ENCODE measurements around the gene STARD3. TPM values are rescaled to one million over a fixed set of nuclear protein-coding genes. Genes with fewer than 3 reads are reported as not detected.

The STARD3 gene
- total RNA-seq, 6 experiments from 2014 or later, result 24.3 to 49.8 (median 28.0) TPM

DNA sequence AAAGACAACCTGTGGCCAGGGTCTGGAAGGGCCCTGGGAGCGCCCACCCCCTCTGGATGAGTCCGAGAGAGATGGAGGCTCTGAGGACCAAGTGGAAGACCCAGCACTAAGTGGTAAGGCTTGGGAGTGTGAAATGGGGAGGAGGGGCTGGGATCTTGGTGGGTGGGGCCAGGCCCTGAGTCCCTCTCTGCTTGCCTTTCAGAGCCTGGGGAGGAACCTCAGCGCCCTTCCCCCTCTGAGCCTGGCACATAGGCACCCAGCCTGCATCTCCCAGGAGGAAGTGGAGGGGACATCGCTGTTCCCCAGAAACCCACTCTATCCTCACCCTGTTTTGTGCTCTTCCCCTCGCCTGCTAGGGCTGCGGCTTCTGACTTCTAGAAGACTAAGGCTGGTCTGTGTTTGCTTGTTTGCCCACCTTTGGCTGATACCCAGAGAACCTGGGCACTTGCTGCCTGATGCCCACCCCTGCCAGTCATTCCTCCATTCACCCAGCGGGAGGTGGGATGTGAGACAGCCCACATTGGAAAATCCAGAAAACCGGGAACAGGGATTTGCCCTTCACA lies 1.2 kb upstream of the STARD3 start:
- WGBS (ENCODE audit: insufficient coverage, low coverage, low lambda C conversion rate, missing lambda C conversion rate), result 100% methylated on average over 1 of the region's 8 CpGs
- DNase-seq, result no peak
- ATAC-seq, result no peak
- no peak overlapping the region for H3K4me3 ChIP-seq
- no peaks in the 10 kb centered on the region for H3K27me3 ChIP-seq
- intact Hi-C loops (cut with DNase I), result loop anchor here in 1 of 2 donors (10.0 kb wide), 1 partner anchor 109 kb away; no protein-coding TSS in a partner anchor
- H3K4me1 ChIP-seq, result peaks cover 0 to 17% (median 7%) of the 10 kb centered on the region in 4 donors
- no peak for TF ChIP-seq POLR2A (IDR thresholded peaks at IDR 0.05)
- TF ChIP-seq, protein P1, sequence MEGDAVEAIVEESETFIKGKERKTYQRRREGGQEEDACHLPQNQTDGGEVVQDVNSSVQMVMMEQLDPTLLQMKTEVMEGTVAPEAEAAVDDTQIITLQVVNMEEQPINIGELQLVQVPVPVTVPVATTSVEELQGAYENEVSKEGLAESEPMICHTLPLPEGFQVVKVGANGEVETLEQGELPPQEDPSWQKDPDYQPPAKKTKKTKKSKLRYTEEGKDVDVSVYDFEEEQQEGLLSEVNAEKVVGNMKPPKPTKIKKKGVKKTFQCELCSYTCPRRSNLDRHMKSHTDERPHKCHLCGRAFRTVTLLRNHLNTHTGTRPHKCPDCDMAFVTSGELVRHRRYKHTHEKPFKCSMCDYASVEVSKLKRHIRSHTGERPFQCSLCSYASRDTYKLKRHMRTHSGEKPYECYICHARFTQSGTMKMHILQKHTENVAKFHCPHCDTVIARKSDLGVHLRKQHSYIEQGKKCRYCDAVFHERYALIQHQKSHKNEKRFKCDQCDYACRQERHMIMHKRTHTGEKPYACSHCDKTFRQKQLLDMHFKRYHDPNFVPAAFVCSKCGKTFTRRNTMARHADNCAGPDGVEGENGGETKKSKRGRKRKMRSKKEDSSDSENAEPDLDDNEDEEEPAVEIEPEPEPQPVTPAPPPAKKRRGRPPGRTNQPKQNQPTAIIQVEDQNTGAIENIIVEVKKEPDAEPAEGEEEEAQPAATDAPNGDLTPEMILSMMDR (IDR thresholded peaks at IDR 0.05), result no peak
- no peaks in the 10 kb centered on the region for H3K36me3 ChIP-seq
- no peaks in the 10 kb centered on the region for H3K9me3 ChIP-seq
- H3K27ac ChIP-seq, result no peak overlapping the region

DNA sequence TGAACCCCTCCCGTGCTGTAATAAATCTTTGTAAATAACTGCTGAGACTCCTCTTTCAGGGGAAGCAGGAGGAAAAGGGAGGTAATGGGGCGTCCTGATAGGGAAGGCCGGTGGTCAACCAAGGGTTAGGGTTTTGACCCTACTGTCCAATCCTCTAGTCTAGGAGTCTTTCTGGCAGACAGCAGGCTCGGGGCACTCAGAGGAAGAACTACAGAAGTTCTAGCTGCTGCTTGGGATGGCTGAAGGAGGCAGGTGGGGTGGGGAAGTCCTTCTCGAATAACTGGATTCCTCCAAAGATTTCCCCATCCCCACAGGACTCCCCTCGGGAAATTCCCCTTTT lies 387 bp upstream of the STARD3 start:
- no peaks in the 10 kb centered on the region for H3K9me3 ChIP-seq
- peak in 1 of 4 donors; percentile 4 for ATAC-seq
- intact Hi-C loops (cut with DNase I), result loop anchor here in 1 of 2 donors (10.0 kb wide), 1 partner anchor 108 kb away; no protein-coding TSS in a partner anchor
- H3K4me1 ChIP-seq, result peaks cover 0 to 17% (median 7%) of the 10 kb centered on the region in 4 donors
- no peaks in the 10 kb centered on the region for H3K27me3 ChIP-seq
- H3K4me3 ChIP-seq, result peak overlapping the region; percentile 89 to 95 (median 94)
- TF ChIP-seq, protein P1 (IDR thresholded peaks at IDR 0.05), result no peak
- no peak for TF ChIP-seq POLR2A (IDR thresholded peaks at IDR 0.05)
- WGBS (ENCODE audit: insufficient coverage, low coverage, low lambda C conversion rate, missing lambda C conversion rate), result 25% methylated on average over 5 of the region's 6 CpGs
- no peak for DNase-seq
- H3K27ac ChIP-seq, result peak overlapping the region; percentile 82 to 90 (median 85)
- H3K36me3 ChIP-seq, result no peaks in the 10 kb centered on the region

DNA sequence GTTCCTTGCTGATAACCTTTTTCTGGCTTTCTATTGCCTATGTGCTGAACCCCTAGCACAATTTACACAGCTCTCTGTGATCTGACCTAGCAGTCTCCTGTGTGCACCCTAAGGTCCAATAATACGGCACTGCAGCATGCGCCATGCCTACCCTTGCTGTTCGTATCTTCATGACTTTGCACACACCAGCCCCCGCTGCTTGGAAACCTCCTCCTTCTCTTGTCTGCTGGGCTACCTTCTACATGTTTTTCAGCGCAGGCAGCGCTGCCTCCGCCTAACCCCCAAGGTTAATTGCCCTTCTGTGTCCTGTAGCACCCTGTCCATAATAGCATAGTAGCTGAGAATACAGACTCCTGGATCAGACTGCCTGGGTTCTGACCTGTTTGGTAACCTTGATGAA lies 1.4 kb downstream of the STARD3 start:
- no peak for TF ChIP-seq POLR2A (IDR thresholded peaks at IDR 0.05)
- TF ChIP-seq, protein P1 (IDR thresholded peaks at IDR 0.05), result no peak
- ATAC-seq, result no peak
- peaks cover 0 to 17% (median 7%) of the 10 kb centered on the region in 4 donors for H3K4me1 ChIP-seq
- no peaks in the 10 kb centered on the region for H3K27me3 ChIP-seq
- no peak overlapping the region for H3K27ac ChIP-seq
- H3K4me3 ChIP-seq, result peak overlapping the region in 1 of 3 donors; percentile 89
- WGBS (ENCODE audit: insufficient coverage, low coverage, low lambda C conversion rate, missing lambda C conversion rate), result 96% methylated on average over 7 of the region's 7 CpGs
- H3K9me3 ChIP-seq, result no peaks in the 10 kb centered on the region
- intact Hi-C loops (cut with DNase I), result loop anchor here in 1 of 2 donors (10.0 kb wide), 1 partner anchor 106 kb away; no protein-coding TSS in a partner anchor
- H3K36me3 ChIP-seq, result no peaks in the 10 kb centered on the region
- DNase-seq, result no peak

DNA sequence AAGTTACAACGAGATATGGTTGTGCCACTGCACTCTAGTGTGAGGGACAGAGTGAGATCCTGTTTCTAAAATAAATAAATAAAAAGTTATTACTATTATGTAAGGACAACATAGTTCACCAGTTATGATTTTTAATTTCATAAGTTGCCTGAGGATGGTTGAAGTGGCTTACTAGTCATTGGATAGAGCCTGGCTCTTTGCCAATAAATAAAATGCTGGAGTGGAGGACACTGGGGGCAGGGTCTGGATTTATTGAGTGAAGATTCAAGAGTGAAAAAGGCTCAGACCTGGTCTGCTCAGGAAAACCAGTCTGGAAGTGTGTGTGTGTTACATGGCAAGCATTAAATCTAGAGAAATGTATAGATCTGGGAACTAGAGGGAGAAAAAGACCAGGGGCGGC lies 2.1 kb downstream of the STARD3 start:
- 83% methylated on average over 2 of the region's 2 CpGs for WGBS (ENCODE audit: insufficient coverage, low coverage, low lambda C conversion rate, missing lambda C conversion rate)
- Histone ChIP-seq H3K4me1 (peaks cover 0 to 17% (median 7%) of the 10 kb centered on the region in 4 donors), H3K4me3 (no peak overlapping the region)

More for the DNA sequence above, 2.1 kb downstream of the STARD3 start:
- ATAC-seq (no peak), DNase-seq (no peak)
- intact Hi-C loops (cut with DNase I), result loop anchor here in 1 of 2 donors (10.0 kb wide), 1 partner anchor 106 kb away; no protein-coding TSS in a partner anchor
- Histone ChIP-seq H3K36me3 (no peaks in the 10 kb centered on the region), H3K9me3 (no peaks in the 10 kb centered on the region), H3K27ac (no peak overlapping the region), H3K27me3 (no peaks in the 10 kb centered on the region)
- TF ChIP-seq, protein P1 (IDR thresholded peaks at IDR 0.05), result no peak
- no peak for TF ChIP-seq POLR2A (IDR thresholded peaks at IDR 0.05)

Data from right lobe of liver (tissue), 6 donors.